M059J (cell line): ENCODE measurements around the gene NPAS2. TPM values are rescaled to one million over a fixed set of nuclear protein-coding genes. Genes with fewer than 3 reads are reported as not detected.

ENCODE experiments used
- DNase-seq: peaks from one replicate; pipeline ENCODE4 v3.0.0-alpha.2; 2012; ENCODE audit warnings: low read depth
- total RNA-seq: library from RNA; depleted of rRNA; stranded (reverse); fragments of >200 nt; shearing (Covaris generic); gene quantifications from 2 replicates; pipeline ENCODE4 v1.2.3, GENCODE V29; 2014

Gene NPAS2
- total RNA-seq, 1 experiment from 2014 or later: 3.6 TPM

DNA sequence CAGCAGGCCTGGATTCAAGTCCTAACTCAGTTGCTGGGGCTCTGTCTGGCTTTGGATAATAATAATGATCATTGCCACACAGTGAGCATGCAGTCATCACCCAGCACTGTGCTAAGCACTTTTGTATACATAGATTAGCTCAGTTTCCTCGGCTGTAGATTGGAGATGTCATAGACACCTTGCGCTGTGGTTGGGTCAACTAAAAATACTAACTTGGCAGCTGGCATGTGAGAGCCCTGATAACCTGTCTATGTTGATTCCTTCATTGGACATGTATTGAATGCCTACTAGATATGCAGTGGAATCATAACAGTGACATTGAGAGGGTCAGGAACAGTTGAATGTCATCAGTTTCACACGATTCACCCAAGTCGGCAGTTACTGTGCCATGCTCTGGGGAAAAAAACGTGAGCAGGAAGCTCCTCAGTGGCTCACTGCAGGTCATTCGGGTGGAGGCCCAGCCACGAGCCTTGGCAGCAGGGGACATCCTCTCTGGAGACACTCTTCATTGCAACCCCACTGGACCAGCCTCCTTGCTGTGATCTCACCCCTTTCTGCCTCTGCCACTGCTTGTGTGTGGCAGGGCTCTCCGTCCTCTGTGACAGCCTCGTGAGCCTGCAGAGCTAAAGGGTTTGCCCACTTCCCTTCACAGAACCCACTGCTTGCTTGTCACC lies 85.3 kb downstream of the NPAS2 start:
- DNase-seq: no peak

DNA sequence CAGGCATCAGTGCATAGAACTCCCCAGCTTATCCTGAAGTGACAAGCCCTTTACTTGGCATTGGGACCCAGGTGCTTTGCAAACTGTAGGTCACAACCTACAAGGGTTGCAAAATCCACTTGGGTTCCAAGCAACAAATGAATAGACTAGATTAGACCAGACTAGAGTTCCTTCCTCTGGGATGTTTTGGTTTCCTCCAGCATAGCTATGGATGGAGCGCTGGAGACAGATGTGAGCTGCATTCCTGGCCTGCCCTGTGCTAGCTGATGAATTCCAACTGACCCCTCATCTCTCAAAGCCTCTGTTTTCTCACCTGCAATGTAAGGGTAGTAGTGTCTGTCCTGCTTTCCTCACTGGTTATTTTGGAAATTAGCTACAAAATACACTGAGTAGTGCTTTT lies 86.2 kb downstream of the NPAS2 start:
- no peak for DNase-seq

- no peak for DNase-seq
Observed at GRCh38 chr2:100906679-100907078, 86.7 kb downstream of the NPAS2 start.

DNA sequence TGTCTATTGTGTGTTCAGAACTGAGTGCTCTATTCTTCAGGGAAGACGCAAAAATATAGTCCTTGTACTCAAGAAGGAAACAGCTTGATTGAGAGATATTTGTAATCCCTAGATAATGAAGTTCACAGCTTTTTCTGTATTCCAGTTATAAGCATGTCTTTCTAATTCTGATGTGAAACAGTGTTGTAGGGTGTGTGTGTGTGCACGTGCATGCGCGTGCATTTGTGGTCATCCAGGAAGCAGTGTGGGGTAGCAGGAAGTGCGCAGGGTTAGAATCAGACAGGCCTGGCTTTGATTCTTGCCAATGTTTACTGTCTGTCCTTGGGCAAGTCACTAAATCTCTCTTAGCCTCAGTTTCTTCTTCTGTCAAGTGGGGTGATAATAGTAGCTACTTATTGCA lies 87.9 kb downstream of the NPAS2 start:
- no peak for DNase-seq

GRCh38 chr2:100909534-100910081 lies 89.7 kb downstream of the NPAS2 start:
- DNase-seq: peak; percentile 54

- no peak for DNase-seq
Observed at GRCh38 chr2:100910111-100910510, 90.2 kb downstream of the NPAS2 start.

- DNase-seq: no peak
Observed at GRCh38 chr2:100919316-100919715, 99.4 kb downstream of the NPAS2 start.

DNA sequence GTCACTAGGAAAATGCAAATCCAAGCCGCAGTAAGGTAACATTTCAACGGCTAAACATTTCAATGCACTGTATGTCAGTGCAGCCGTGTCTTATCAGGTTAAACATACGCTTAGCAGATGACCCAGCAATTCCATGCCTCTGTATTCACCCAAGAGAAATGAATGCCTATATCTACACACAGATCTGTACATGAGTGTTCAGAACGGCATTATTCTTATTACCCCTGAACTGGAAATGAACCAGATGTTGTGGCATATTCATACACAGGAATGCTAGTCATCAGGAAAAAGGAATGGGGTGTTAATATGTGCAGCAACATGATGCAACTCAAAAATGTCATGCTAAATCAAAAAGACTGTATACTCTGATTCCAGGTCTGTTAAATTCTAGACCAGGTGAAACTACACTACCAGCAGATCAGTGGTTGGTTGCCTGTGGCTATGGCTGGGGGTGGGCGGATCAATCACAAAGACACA lies 101.8 kb downstream of the NPAS2 start:
- no peak for DNase-seq

DNA sequence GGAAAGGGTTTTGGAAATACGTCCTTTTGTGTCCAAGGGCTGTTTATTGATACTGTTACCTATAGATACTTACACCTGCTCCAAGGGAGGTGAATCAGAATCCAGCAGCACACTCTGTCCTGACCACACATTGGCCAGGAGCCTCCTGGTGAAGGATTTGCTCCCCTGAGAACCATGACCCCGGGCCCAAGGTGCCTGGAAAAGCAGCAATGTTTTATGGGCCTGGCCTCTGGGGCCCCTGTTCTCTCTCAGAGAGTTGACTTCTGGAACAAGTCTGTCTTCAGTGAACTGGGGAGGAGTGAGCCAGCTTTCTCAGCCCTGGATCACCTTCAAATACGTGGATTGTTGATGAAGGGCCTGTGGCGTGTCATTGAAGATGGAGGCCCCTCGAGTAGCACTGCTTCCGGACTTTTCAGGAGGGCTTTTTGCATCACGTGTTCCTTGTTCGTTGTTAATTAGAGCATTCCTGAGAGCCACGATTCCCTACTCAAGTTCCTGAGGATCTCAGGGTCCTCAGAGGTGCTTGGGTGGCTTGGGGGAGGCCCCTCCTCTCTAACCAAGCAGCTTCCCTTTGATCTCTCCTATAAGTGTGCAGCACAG lies 103.6 kb downstream of the NPAS2 start:
- DNase-seq: no peak

DNA sequence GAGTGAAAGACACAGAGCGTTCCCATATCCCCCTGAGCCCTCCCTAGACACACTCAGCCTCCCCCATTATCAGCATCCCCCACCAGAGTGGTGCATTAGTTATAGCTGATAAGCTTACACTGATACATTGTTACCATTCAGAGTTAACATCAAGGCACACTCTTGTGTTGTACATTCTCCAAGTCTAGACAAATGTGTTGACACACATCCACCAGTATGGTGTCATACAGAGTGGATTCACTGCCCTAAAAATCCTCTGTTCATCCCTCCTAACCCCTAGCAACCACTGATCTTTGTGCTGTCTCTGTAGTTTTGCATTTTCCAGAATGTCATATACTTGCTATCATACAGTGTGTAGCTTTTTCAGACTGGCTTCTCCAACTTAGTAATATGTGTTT lies 104.2 kb downstream of the NPAS2 start:
- no peak for DNase-seq

- DNase-seq: peak; percentile 64
Observed at GRCh38 chr2:100924520-100925451, 104.8 kb downstream of the NPAS2 start.

DNA sequence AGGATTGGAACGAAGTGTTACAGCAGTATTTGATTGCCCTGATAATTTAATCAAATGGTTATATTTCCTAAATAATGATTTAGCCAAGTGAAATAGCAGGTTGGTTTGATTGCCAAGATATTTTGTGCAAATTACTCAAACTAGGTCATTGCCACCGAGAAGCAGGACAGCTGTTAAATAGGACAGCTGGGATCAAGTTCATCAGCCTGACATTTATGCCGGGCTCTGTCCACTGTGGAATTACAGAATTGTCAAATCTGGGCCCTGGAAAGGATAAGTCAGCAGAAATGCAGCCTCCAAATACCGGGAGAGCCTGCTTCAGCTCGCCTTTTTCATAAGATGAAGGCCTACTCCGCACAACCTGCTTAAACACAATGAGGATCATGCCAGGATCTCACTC lies 108.3 kb downstream of the NPAS2 start:
- no peak for DNase-seq

- no peak for DNase-seq
Observed at GRCh38 chr2:100929147-100929546, 109.2 kb downstream of the NPAS2 start.

GRCh38 chr2:100934504-100935371 lies 114.8 kb downstream of the NPAS2 start:
- DNase-seq: no peak

DNA sequence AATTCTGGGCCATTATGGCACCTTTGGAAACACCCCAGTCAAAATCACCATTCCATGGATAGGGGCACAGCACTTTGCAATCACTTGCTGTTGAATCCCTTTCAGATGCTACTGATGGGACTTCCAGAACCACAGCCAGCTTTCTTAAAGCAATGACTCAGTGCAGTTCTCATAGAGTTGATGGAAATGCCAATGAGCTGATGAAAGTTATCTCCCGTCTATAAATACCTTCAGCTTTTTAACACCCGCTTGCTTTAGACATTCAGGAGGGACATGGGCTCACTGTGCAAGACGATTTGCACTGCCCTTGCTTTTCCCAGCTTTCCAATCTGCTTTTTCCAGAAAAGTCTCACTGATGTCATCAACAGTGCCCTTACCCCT lies 115.4 kb downstream of the NPAS2 start:
- DNase-seq: peak; percentile 66

GRCh38 chr2:100936070-100936741 lies 116.3 kb downstream of the NPAS2 start:
- no peak for DNase-seq

DNA sequence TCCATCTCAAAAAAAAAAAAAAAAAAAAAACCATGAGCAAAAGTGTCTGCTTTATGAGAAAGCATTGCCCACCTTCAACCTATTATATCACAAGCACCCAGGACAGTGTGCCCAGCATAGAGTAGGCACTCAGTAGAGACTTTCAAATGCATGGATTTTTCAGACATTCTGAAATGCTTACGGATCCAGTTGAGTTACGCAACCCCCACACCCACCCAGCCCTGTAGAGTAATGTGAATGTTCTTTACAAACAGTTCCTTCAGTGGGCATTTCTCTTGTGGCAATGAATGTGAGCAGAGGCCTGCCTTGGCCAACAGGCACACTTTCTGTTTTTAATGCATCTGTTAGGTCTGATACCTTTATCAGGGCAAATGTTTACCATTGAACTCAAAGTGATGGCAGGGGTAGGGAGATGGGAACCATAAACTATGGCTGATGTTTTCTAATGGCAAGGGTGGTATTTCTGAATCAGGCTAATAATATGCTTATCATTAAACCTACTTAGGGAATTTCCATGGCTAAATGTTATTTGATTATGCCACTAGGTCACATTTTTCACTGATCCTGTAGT lies 117.1 kb downstream of the NPAS2 start:
- no peak for DNase-seq

- DNase-seq: no peak
Observed at GRCh38 chr2:100938031-100939026, 118.4 kb downstream of the NPAS2 start.

GRCh38 chr2:100939445-100939844 lies 119.5 kb downstream of the NPAS2 start:
- DNase-seq: no peak
